HG03565 (cell line): ENCODE results near the gene ARSG.
"Not testable (repeated sequence)": the region's sequence is repeated elsewhere in the genome, so short reads cannot be mapped to it uniquely, and the experiment has no call there.

Source experiments
- ATAC-seq: cut with Tn5 transposase; IDR thresholded peaks from one replicate; pipeline ENCODE4 v1.9.1; 2021; ENCODE audit warnings: mild to moderate bottlenecking, moderate library complexity; ENCODE audit not compliant: unreplicated experiment

ARSG gene

DNA sequence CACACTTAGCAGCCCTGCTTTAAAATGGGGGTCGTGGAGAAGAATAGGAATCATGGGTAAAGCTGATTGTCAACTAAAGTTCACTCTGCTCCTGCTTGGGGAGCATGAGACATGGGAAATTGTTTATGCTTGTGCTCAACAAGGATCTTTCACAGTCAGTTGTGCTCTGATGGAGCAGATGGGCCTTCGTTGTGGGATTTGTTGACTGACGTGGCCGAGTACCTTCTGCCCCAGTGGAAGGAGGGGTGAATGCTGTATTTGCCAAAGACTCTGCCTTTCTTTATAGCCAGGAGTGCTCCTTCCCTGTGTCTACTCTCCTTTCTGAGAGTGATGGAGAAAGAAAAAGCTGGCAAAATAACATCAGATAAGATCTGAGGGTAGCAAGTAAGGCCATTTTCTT lies 11.4 kb downstream of the ARSG start:
- no peak for ATAC-seq

DNA sequence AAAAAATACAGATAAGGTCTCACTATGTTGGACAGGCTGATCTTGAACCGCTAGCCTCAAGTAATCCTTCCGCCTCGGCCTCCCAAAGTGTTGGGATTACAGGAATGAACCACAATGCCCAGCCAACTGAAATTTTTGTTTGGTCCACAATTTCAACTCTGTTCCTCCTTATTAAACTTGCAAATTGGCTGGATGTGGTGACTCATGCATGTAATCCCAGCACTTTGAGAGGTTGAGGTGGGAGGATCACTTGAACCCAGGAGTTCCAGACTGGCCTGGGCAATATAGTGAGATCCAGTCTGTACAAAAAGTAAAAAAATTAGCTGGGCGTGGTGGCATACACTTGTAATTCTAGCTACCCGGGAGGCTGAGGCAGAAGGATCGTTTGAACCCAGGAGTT lies 13.4 kb downstream of the ARSG start:
- no peak for ATAC-seq

DNA sequence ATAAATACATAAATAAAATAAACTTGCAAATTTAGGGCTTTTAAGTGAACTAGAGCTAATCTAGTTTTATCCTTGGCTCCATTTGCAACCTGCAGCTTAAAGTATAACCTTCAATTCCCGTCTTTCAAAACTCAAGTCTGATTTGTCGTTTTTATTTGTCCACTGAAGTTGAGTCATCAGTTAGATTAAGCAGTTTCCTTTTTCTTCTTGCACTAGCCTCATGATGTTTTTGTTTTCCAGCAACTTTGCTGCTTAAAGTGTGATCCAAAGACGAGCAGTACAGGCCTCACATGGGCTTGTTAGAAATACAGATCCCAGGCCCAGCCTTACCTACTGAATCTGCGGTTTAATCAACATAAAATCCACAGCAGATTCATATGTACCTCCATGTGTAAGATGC lies 13.8 kb downstream of the ARSG start:
- ATAC-seq, result no peak

DNA sequence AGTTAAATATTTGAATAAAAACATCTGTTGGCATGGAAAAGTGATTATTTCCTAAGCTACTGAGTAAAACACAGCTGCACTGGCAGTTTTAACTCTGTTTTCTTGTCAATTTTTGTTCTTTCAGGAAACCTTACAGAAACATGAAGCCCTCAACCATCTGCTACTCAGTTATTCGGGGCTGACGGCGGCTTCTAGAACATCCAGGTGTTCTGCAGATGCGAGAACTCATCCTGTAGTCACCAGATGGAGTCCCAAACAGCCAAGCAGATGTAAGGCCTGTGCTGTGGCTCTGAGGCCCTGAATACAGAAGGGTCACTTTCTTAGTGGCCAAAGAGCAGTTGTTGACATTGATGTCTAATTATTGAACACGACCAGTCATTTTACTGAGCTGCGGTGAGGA lies 15.5 kb downstream of the ARSG start:
- no peak for ATAC-seq

- ATAC-seq, result no peak
These were observed 16.1 kb downstream of the ARSG start for GRCh38 chr17:68307443-68307842.

DNA sequence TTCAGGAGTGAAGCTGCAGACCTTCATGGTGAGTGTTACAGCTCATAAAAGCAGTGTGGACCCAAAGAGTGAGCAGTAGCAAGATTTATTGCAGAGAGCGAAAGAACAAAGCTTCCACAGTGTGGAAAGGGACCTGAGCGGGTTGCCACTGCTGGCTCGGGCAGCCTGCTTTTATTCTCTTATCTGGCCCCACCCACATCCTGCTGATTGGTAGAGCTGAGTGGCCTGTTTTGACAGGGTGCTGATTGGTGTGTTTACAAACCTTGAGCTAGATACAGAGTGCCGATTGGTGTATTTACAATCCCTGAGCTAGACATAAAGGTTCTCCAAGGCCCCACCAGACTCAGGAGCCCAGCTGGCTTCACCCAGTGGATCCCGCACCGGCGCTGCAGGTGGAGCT lies 17.2 kb downstream of the ARSG start:
- ATAC-seq, result not testable (repeated sequence)

DNA sequence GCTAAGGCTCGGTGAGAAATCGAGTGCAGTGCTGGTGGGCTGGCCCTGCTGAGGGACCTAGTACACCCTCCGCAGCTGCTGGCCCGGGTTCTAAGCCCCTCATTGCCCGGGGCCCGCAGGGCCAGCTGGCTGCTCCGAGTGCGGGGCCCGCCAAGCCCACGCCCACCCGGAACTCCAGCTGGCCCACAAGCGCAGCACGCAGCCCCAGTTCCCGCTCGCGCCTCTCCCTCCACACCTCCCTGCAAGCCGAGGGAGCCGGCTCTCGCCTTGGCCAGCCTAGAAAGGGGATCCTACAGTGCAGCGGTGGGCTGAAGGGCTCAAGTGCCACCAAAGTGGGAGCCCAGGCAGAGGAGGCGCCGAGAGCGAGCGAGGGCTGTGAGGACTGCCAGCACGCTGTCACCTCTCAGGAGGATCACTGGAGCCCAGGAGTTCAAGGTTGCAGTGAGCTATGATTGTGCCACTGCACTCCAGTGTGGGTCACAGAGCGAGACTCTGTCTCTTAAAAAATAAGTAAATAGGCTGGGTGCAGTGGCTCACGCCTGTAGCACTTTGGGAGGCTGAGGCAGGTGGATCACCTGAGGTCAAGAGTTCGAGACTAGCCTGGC lies 17.9 kb downstream of the ARSG start:
- not testable (repeated sequence) for ATAC-seq

DNA sequence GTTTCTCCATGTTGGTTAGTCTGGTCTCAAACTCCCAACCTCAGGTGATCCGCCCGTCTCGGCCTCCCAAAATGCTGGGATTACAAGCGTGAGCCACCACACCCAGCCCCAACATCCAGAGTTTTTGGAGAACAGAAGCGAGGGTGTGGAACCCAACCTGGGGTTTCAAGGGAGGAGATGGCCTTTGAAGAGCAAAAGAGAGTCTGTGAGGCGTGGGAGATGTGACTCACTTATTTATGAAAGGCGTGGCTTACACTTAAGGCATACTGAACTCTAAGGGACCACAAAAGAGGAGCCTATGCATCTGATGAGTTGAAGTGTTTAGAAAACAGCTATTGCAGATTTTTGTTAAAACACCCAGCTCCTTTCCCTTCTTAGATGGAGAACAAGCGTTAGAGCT lies 18.9 kb downstream of the ARSG start:
- ATAC-seq, result no peak

DNA sequence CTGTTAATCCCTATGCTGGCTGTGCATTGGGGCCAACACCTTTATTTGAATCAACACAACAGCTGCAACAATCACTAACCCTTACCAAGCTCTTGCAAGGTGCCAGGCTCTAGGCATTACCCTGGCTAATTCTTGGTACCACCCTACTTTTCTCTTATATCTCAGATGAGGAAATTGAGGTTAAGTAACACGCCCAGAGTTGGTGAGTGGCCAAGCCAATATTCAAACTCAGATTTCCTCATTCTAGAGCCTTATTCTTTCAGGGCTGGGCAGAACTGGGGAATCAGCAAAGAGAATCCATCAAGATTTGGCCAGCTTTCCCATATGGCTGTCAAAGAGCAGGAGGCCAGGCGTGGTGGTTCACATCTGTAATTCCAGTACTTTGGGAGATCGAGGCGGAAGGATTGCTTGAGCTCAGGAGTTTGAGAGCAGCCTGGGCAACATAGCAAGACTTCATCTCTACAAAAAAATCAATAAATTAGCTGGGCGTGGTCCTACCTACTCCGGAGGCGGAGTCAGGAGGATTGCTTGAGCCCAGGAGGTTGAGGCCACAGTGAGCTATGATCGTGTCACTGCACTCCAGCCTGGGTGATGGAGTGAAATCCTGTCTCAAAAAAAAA lies 23.7 kb downstream of the ARSG start:
- ATAC-seq, result no peak

DNA sequence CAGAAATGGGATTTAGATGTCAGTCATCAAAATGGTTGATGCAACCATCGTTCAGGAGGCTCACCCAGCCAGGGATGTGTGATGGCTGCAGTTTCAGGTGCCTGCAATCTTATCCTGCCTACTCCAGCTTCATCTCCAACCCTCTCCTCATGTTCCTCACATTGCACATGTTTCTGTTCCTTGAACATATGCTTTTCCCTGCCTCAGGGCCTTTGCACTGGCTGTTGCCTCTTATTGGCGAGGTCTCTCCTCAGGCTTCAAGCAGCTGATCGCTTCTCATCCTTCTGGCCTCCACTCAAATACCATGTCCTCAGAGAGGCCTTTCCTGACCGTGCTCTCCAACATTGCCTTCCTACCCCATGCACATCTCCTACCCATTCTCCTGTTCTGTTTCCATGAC lies 24.6 kb downstream of the ARSG start:
- no peak for ATAC-seq

GRCh38 chr17:68317458-68317857 lies 26.2 kb downstream of the ARSG start:
- ATAC-seq, result no peak

DNA sequence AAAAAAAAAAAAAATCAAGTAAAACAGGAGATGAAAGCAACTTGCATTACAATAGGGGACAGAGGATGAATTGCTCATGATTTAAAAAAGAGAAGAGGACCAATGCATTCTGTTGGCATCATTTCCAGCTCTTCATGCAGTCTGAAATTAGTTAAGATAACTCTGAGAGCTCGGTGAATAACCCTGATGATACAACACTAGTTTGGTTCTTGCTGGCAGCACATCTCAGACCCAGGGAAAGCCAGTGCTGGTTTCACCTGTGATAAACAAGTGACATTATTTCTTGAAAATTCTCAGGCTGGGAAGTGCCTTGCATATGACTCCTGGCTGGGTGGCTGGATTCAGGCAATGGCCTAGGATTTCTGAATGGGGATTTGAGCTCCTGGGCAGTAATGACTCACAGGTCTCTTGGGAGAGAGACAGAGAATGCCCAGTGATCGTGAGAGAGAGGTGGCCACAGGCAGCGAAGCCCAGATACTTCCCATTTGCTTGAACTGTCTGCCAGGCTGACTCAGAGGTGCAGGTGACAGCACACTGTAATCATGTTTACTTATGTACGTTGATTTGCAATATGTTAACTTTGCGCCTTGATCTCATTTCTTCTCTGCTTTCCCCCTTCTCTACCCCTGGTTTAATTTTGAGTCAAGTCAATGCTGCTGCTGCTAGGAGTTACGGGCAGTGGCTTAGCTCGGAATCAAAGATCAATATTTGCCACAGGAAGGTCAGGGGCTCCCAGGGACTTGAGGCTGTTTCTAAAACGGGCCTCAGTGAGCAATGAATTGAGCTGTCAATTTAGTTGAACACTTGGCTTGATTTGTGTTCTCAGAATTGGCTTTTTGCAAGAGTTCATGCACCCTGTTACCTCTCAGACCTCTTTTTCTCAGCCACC lies 27.1 kb downstream of the ARSG start:
- no peak for ATAC-seq

DNA sequence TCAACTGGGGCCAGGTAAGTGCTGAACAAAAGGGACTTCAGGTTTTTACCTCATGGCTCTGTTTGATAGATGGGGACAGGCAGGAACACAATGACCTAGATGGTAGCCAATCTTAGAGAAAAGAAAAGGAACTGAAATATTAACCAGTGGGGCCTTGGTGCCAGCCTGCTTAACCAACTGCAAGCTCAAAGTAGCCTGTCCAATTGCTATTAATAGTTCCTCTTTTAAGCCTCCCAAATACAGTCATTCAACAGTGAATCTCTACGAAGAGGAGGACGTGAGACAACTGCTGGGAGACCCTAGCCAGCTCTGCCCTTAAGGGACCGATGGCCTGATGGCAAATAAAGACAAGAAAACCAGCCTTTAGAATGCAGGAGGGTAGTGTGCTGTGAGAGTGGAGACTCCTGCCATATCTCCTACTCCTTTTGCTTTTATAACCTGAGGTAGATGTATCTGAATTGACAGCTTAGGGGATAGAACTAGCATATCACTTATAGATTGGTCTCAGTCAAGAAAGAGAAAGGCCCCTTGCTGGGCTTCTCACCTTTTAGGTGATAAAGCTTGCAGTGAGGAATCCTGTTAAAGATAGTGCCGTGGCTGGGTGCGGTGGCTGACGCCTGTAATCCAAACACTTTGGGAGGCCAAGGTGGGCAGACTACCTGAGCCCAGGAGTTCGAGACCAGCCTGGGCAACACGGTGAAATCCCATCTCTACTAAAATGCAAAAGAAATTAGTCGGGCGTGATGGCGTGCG lies 28.3 kb downstream of the ARSG start:
- ATAC-seq, result no peak

DNA sequence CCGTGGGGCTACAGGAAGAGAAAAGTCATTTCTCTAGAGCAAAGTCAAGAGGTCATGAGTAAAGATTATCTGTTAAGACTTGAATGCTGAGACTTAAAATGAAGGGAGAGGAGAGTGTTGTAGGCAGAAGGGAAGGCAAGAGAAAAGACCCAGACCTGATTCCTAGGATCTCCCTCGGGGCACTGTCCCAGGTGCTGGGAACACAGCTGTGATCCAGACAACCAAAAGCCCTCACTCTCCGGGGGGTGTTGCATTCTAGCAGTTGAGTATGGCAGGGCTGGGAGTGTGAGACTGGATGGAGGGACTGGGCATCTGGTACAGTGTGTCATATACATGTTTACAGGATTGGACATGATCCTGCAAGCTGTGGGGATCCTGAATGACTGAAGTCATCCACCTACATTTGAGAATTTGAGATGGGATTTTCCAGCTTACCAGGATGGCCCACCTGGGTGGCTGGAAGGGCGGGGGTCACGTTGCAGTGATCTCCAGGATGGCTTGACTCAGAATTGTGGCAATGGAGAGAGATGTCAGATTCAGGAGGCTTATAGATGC lies 29.1 kb downstream of the ARSG start:
- no peak for ATAC-seq

DNA sequence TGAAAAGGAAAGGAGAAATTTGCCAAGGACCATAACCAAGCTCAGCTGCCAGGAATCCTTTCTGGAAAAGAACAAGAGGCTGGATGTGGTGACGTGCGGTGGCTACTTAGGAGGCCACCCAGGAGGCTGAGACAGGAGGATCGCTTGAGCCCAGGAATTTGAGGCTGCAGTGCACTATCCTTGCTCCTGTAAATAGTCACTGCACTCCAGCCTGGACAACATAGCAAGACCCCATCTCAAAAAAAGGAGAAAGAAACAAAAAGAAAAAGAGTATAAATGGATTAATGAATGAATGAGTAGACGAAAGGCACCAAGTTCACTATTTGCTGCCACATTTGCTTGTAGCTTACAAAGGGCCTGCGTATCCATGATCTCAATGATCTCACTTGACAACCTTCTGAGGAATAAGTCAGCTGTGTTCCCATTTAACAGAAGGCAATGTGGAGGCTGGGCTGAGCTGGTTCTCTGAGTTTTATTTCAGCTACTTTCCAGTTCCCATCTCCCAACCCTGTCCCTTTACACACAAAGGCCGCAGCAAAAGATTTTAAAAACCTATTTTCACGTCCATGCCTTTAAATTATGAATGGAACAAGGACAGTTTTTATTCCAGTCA lies 29.8 kb downstream of the ARSG start:
- no peak for ATAC-seq

GRCh38 chr17:68321556-68321954 lies 30.3 kb downstream of the ARSG start:
- ATAC-seq, result no peak

DNA sequence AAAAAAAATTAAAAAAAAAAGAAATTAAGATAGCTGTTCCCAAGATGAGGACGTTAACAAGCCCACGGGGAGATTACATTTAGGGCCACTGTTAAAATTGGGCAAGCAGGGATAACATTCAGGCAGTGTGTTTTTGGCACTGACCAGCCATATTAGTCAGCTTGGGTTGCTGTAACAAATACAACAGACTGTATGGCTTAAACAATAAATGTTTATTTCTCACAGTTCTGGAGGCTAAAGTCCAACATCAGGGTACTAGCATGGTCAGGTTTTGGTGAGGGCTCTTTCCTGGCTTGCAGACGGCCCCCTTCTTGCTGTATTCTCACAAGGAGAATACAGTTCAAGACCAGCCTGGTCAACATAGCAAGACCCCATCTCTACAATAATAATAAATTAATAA lies 31.3 kb downstream of the ARSG start:
- no peak for ATAC-seq

DNA sequence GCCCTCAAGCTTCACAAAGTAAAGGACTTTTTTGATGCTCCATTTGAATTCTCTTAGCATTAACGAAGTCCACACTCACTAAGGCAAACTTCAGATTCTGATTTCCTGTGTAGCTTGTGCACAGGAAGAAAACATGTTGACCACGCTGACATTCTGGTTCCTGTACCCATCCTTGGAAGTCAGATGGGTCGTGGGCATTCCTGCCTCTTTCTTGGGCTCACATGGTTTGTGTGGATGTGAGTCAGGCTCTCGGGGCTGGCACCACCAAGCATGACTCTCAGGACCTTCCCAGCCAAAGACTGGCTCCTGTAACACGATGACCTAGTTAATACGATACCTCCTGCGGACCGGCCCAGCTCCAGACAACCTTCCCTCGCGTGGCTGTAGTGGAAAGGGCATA lies 32.8 kb downstream of the ARSG start:
- ATAC-seq, result no peak

DNA sequence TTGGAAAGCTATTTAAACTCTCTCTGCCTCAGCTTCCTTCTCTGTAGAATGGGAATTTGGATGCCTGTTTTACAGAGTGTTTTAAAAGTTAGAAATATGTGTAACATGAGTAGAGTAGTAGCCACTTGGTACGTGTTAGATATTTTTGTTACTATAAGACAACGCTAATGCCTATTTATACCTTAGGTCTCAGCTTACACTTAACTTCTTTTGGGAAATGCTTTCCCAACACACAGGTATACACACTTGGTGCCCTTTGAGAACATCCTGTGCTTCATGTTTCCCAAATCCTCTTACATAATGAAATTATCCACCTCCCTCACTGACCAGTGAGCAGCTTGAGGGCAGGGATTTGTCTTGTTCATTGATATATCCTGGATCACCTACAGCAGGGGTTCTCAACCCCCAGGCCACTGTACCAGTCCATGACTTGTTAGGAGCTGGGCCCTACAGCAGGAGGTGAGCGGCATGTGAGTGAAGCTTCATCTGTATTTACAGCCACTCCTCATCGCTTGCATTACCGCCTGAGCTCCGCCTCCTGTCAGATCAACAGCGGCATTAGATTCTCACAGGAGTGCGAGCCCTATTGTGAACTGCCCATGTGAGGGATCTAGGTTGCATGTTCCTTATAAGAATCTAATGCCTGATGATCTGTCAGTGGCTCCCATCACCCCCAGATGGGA lies 33.5 kb downstream of the ARSG start:
- ATAC-seq, result no peak

DNA sequence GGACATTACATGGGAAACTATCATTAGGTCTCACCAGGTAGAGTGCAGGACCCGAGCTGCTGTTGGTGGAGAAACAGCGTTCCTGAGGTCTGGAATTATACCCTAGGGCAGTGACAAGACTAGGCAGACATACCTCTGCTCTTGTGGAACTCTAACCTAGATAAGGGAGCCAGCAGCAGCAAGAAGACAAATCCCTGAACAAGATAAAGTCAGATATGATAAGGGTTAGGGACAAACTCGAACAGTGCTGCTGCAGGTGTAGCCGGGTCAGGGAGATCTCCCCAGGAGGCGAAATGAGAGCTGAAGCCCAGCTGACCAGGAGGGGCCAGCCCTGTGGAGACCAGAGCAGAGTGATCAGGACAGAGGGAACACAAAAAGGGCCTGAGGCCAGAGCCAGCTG lies 34.7 kb downstream of the ARSG start:
- ATAC-seq, result no peak
